KBM-7 (cell line): ENCODE results near the gene SHLD1.

Source experiments
- DNase-seq: peaks from one replicate; pipeline ENCODE4 v3.0.0-alpha.2; 2015
- in situ Hi-C: fragments of 300-500 bp; cut with MboI; formaldehyde crosslinking; loops from 2 replicates; pipeline ENCODE4 v1.14.3; 2020; ENCODE audit warnings: low sequenced_read_pairs, low pct_unique_long_range_greater_than_20kb, mixed read lengths

The SHLD1 gene

GRCh38 chr20:5865604-5866003 is 115.4 kb downstream of the SHLD1 start:
- no peak for DNase-seq
- in situ Hi-C loops: no loop called here

- in situ Hi-C loops: no loop called here
- no peak for DNase-seq
These were observed 120.4 kb downstream of the SHLD1 start for GRCh38 chr20:5870568-5870981.

GRCh38 chr20:5871459-5872410 is 121.5 kb downstream of the SHLD1 start:
- in situ Hi-C loops: no loop called here
- DNase-seq: no peak

- in situ Hi-C loops: no loop called here
- DNase-seq: no peak
These were observed 126.9 kb downstream of the SHLD1 start for GRCh38 chr20:5877128-5877527.

GRCh38 chr20:5880326-5880725 is 130.1 kb downstream of the SHLD1 start:
- in situ Hi-C loops: no loop called here
- DNase-seq: no peak

GRCh38 chr20:5881703-5882102 is 131.5 kb downstream of the SHLD1 start:
- no peak for DNase-seq
- in situ Hi-C loops: no loop called here

GRCh38 chr20:5882166-5882565 is 132.0 kb downstream of the SHLD1 start:
- no peak for DNase-seq
- in situ Hi-C loops: no loop called here

GRCh38 chr20:5884465-5885335 is 134.5 kb downstream of the SHLD1 start:
- DNase-seq: no peak
- in situ Hi-C loops: no loop called here

GRCh38 chr20:5885866-5886265 is 135.7 kb downstream of the SHLD1 start:
- DNase-seq: no peak
- in situ Hi-C loops: no loop called here

GRCh38 chr20:5886788-5887187 is 136.6 kb downstream of the SHLD1 start:
- DNase-seq: no peak
- in situ Hi-C loops: no loop called here

GRCh38 chr20:5887386-5887785 is 137.2 kb downstream of the SHLD1 start:
- in situ Hi-C loops: no loop called here
- DNase-seq: no peak

GRCh38 chr20:5888041-5888440 is 137.8 kb downstream of the SHLD1 start:
- no peak for DNase-seq
- in situ Hi-C loops: no loop called here

- DNase-seq: no peak
- in situ Hi-C loops: no loop called here
These were observed 140.7 kb downstream of the SHLD1 start for GRCh38 chr20:5890773-5891441.

GRCh38 chr20:5893052-5893451 is 142.9 kb downstream of the SHLD1 start:
- no peak for DNase-seq
- in situ Hi-C loops: no loop called here

- in situ Hi-C loops: no loop called here
- no peak for DNase-seq
These were observed 143.4 kb downstream of the SHLD1 start for GRCh38 chr20:5893621-5894020.

GRCh38 chr20:5895626-5896025 is 145.4 kb downstream of the SHLD1 start:
- in situ Hi-C loops: no loop called here
- no peak for DNase-seq

- DNase-seq: no peak
These were observed 149.2 kb downstream of the SHLD1 start for GRCh38 chr20:5899444-5899843.

GRCh38 chr20:5900908-5901307 is 150.7 kb downstream of the SHLD1 start:
- in situ Hi-C loops: no loop called here
- no peak for DNase-seq

More at GRCh38 chr20:5899444-5899843, 149.2 kb downstream of the SHLD1 start:
- in situ Hi-C loops: no loop called here

GRCh38 chr20:5908981-5909380 is 158.8 kb downstream of the SHLD1 start:
- DNase-seq: no peak
- in situ Hi-C loops: no loop called here
